ENCODE measurements around the gene CAMK1G.

Gene CAMK1G

DNA sequence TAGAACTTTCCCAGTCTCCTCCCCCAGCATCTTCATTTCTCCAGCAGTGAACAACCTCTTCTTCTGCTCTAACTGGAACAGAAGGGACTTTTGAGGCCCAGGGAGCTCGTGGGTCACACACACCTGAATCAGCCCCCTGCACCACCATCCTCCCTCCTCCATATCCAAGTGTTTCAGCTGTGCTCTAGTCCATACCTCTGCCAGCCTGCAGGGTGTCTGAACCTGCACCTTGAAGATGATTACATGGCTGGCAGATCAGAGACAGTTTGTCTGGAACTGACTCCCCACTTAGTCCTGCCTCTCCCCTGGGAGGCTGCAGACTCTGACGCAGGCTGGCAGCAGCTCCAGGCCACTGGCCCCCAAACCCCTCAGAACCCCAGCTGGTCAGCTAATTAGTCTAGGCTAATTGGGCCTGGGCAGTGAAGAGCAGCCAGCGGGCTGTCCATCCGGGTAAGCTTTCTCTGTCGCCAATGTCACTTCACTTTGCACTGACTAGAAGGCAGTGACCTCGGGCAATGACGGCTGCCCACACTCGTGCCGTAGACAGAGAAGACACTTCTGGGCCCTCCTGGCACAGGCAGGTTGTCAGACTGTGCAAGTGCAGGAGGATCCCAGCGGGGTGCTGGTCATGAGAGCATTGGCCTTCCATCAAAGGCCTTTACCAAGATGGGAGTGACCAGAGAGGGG lies 12.2 kb downstream of the CAMK1G start (continued):
- TF ChIP-seq, protein P1, sequence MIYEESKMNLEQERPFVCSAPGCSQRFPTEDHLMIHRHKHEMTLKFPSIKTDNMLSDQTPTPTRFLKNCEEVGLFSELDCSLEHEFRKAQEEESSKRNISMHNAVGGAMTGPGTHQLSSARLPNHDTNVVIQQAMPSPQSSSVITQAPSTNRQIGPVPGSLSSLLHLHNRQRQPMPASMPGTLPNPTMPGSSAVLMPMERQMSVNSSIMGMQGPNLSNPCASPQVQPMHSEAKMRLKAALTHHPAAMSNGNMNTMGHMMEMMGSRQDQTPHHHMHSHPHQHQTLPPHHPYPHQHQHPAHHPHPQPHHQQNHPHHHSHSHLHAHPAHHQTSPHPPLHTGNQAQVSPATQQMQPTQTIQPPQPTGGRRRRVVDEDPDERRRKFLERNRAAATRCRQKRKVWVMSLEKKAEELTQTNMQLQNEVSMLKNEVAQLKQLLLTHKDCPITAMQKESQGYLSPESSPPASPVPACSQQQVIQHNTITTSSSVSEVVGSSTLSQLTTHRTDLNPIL (CRISPR knock-in tag; IDR thresholded peaks at IDR 0.05; ENCODE audit: low read depth), result no peak
- no peak for TF ChIP-seq TOX (CRISPR knock-in tag; IDR thresholded peaks at IDR 0.05; ENCODE audit: borderline replicate concordance)
- TF ChIP-seq BACH2 (CRISPR knock-in tag; IDR thresholded peaks at IDR 0.05; ENCODE audit: borderline replicate concordance), result no peak

DNA sequence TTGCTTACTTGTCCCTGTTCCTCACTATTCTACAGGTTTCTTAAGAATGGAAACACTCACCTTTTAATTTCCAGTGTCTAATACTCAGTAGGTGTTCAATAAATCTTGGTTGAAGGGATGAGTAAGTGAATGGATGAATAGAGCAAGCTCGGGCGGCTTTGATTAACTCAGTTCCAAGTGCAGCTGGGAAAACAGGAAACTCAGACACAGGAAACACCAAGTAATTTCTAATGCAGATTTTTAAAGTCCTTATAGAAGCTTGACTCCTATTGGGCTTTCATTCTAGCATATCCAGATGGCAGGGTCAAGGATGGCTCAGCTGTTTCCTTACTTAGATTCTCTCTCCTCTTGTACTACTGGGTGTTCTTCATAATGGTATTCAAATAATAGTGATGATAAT lies 14.0 kb downstream of the CAMK1G start:
- no peak for ATAC-seq
- TF ChIP-seq CSDC2 (CRISPR knock-in tag; IDR thresholded peaks at IDR 0.05) (no peak), ZC3H10 (CRISPR knock-in tag; IDR thresholded peaks at IDR 0.05) (no peak), ZFP30 (CRISPR knock-in tag; IDR thresholded peaks at IDR 0.05) (no peak), RARB (CRISPR knock-in tag; IDR thresholded peaks at IDR 0.05) (no peak), SNAI2 (CRISPR knock-in tag; IDR thresholded peaks at IDR 0.05) (no peak), OSR1 (CRISPR knock-in tag; IDR thresholded peaks at IDR 0.05) (no peak), BACH2 (CRISPR knock-in tag; IDR thresholded peaks at IDR 0.05; ENCODE audit: borderline replicate concordance) (no peak), ESRRG (CRISPR knock-in tag; IDR thresholded peaks at IDR 0.05) (no peak), ZNF8 (CRISPR knock-in tag; IDR thresholded peaks at IDR 0.05) (no peak), PPARA (CRISPR knock-in tag; IDR thresholded peaks at IDR 0.05; ENCODE audit: borderline replicate concordance) (no peak), GLIS3 (CRISPR knock-in tag; IDR thresholded peaks at IDR 0.05) (no peak), TOX (CRISPR knock-in tag; IDR thresholded peaks at IDR 0.05; ENCODE audit: borderline replicate concordance) (no peak), ZFP3 (CRISPR knock-in tag; IDR thresholded peaks at IDR 0.05) (no peak), ARNTL (CRISPR knock-in tag; IDR thresholded peaks at IDR 0.05; ENCODE audit: borderline replicate concordance, low read depth) (no peak), TCF4 (CRISPR knock-in tag; IDR thresholded peaks at IDR 0.05; ENCODE audit: borderline replicate concordance) (no peak)
- TF ChIP-seq, protein P2, sequence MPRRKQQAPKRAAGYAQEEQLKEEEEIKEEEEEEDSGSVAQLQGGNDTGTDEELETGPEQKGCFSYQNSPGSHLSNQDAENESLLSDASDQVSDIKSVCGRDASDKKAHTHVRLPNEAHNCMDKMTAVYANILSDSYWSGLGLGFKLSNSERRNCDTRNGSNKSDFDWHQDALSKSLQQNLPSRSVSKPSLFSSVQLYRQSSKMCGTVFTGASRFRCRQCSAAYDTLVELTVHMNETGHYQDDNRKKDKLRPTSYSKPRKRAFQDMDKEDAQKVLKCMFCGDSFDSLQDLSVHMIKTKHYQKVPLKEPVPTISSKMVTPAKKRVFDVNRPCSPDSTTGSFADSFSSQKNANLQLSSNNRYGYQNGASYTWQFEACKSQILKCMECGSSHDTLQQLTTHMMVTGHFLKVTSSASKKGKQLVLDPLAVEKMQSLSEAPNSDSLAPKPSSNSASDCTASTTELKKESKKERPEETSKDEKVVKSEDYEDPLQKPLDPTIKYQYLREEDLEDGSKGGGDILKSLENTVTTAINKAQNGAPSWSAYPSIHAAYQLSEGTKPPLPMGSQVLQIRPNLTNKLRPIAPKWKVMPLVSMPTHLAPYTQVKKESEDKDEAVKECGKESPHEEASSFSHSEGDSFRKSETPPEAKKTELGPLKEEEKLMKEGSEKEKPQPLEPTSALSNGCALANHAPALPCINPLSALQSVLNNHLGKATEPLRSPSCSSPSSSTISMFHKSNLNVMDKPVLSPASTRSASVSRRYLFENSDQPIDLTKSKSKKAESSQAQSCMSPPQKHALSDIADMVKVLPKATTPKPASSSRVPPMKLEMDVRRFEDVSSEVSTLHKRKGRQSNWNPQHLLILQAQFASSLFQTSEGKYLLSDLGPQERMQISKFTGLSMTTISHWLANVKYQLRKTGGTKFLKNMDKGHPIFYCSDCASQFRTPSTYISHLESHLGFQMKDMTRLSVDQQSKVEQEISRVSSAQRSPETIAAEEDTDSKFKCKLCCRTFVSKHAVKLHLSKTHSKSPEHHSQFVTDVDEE (CRISPR knock-in tag; IDR thresholded peaks at IDR 0.05), result no peak
- TF ChIP-seq, protein P3, sequence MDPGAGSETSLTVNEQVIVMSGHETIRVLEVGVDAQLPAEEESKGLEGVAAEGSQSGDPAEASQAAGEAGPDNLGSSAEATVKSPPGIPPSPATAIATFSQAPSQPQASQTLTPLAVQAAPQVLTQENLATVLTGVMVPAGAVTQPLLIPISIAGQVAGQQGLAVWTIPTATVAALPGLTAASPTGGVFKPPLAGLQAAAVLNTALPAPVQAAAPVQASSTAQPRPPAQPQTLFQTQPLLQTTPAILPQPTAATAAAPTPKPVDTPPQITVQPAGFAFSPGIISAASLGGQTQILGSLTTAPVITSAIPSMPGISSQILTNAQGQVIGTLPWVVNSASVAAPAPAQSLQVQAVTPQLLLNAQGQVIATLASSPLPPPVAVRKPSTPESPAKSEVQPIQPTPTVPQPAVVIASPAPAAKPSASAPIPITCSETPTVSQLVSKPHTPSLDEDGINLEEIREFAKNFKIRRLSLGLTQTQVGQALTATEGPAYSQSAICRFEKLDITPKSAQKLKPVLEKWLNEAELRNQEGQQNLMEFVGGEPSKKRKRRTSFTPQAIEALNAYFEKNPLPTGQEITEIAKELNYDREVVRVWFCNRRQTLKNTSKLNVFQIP (CRISPR knock-in tag; IDR thresholded peaks at IDR 0.05; ENCODE audit: borderline replicate concordance, low read depth), result no peak
- TF ChIP-seq, protein P4, sequence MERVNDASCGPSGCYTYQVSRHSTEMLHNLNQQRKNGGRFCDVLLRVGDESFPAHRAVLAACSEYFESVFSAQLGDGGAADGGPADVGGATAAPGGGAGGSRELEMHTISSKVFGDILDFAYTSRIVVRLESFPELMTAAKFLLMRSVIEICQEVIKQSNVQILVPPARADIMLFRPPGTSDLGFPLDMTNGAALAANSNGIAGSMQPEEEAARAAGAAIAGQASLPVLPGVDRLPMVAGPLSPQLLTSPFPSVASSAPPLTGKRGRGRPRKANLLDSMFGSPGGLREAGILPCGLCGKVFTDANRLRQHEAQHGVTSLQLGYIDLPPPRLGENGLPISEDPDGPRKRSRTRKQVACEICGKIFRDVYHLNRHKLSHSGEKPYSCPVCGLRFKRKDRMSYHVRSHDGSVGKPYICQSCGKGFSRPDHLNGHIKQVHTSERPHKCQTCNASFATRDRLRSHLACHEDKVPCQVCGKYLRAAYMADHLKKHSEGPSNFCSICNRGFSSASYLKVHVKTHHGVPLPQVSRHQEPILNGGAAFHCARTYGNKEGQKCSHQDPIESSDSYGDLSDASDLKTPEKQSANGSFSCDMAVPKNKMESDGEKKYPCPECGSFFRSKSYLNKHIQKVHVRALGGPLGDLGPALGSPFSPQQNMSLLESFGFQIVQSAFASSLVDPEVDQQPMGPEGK (CRISPR knock-in tag; IDR thresholded peaks at IDR 0.05; ENCODE audit: borderline replicate concordance), result no peak
- TF ChIP-seq, protein P1 (CRISPR knock-in tag; IDR thresholded peaks at IDR 0.05; ENCODE audit: low read depth), result no peak
- TF ChIP-seq, protein P5, sequence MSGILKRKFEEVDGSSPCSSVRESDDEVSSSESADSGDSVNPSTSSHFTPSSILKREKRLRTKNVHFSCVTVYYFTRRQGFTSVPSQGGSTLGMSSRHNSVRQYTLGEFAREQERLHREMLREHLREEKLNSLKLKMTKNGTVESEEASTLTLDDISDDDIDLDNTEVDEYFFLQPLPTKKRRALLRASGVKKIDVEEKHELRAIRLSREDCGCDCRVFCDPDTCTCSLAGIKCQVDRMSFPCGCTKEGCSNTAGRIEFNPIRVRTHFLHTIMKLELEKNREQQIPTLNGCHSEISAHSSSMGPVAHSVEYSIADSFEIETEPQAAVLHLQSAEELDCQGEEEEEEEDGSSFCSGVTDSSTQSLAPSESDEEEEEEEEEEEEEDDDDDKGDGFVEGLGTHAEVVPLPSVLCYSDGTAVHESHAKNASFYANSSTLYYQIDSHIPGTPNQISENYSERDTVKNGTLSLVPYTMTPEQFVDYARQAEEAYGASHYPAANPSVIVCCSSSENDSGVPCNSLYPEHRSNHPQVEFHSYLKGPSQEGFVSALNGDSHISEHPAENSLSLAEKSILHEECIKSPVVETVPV (CRISPR knock-in tag; IDR thresholded peaks at IDR 0.05), result no peak

Data from SK-N-SH treated with all-trans-retinoic acid at 6 μM for 48 hours (cell line).